NOMO-1 (cell line): ENCODE data around the gene RABEP2.

Experiments
- DNase-seq, 2 experiments: peaks; one replicate each; lab custom pipeline; 2025; ENCODE audit not compliant: unreplicated experiment in 2 of 2; lab: John Stamatoyannopoulos, UW

RABEP2 gene

GRCh38 chr16:28859326-28859725 is 65.7 kb downstream of the RABEP2 start:
- no peak for DNase-seq

- DNase-seq, result no peak
Measured at GRCh38 chr16:28858421-28858820, 66.6 kb downstream of the RABEP2 start.
